Bronchus fibroblast of lung (primary cell): Measurements from ENCODE around the gene PRR14. TPM values are rescaled to one million over a fixed set of nuclear protein-coding genes. Genes with fewer than 3 reads are reported as not detected.

ENCODE experiments used
- total RNA-seq: library from RNA; depleted of rRNA; stranded (reverse); fragments of >200 nt; gene quantifications from 2 replicates; pipeline ENCODE4 v1.2.3, GENCODE V29; 2015

The PRR14 gene
- 21.4 and 23.5 TPM in 2 replicates for total RNA-seq

GRCh38 chr16:30650369-30651123 lies at the start of gene PRR14:
Gene PRR14 (plus strand): TSS chr16:30650960. CDS start chr16:30651646, 686 bp downstream.

GRCh38 chr16:30609926-30610839 lies 40.6 kb upstream of the PRR14 start, which contains the start of gene ZNF689:
Gene ZNF689 (minus strand): TSS chr16:30610389. CDS start chr16:30610041, 348 bp downstream.

GRCh38 chr16:30657866-30658730 lies 7.3 kb downstream of the PRR14 start, which contains the start of gene FBRS:
Gene FBRS (plus strand): TSS chr16:30658431. CDS start chr16:30659519, 1,088 bp downstream.

GRCh38 chr16:30698816-30699614 lies 48.3 kb downstream of the PRR14 start, which contains the start of gene SRCAP:
Gene SRCAP (plus strand): TSS chr16:30699171. CDS start chr16:30700825, 1,654 bp downstream.

Other genes with a start within 250 kb of the PRR14 start
- gene ZNF771, start 243.4 kb upstream of the PRR14 start, total RNA-seq, result 8.6 and 9.2 TPM in 2 replicates
- gene DCTPP1, start 220.9 kb upstream of the PRR14 start, total RNA-seq, result 54.4 and 54.8 TPM in 2 replicates
- gene SEPHS2, start 205.1 kb upstream of the PRR14 start, total RNA-seq, result 18.3 and 18.6 TPM in 2 replicates
- not detected in 2 replicates for gene ITGAL, start 178.2 kb upstream of the PRR14 start, total RNA-seq
- gene ZNF768, start 124.4 kb upstream of the PRR14 start, total RNA-seq, result 22.9 and 27.9 TPM in 2 replicates
- gene ZNF747, start 116.1 kb upstream of the PRR14 start, total RNA-seq, result 7.3 and 8.1 TPM in 2 replicates
- 5.5 and 6.2 TPM in 2 replicates for gene ZNF764, start 92.6 kb upstream of the PRR14 start, total RNA-seq
- 11.1 and 14.0 TPM in 2 replicates for gene ZNF688, start 79.2 kb upstream of the PRR14 start, total RNA-seq
- gene ZNF785, start 65.3 kb upstream of the PRR14 start, total RNA-seq, result 4.9 and 6.2 TPM in 2 replicates
- 6.4 and 7.3 TPM in 2 replicates for gene ZNF689, start 40.6 kb upstream of the PRR14 start, total RNA-seq
- 19.3 TPM in 2 replicates for gene FBRS, start 7.5 kb downstream of the PRR14 start, total RNA-seq
- 6.2 and 12.4 TPM in 2 replicates for gene SRCAP, start 48.2 kb downstream of the PRR14 start, total RNA-seq
- 29.4 and 32.3 TPM in 2 replicates for gene PHKG2, start 97.5 kb downstream of the PRR14 start, total RNA-seq
- gene CFAP119, start 111.1 kb downstream of the PRR14 start, total RNA-seq, result 2.7 and 6.2 TPM in 2 replicates
- 60.7 and 88.3 TPM in 2 replicates for gene RNF40, start 111.4 kb downstream of the PRR14 start, total RNA-seq
- gene ZNF629, start 136.2 kb downstream of the PRR14 start, total RNA-seq, result 12.5 and 14.1 TPM in 2 replicates
- 79.2 and 85.0 TPM in 2 replicates for gene BCL7C, start 243.1 kb downstream of the PRR14 start, total RNA-seq
- 2.5 and 4.7 TPM in 2 replicates for gene CTF1, start 245.7 kb downstream of the PRR14 start, total RNA-seq